Suprapubic skin (tissue), 4 donors: ENCODE data around the gene DLG1. TPM values are rescaled to one million over a fixed set of nuclear protein-coding genes. Genes with fewer than 3 reads are reported as not detected.
"Not testable (repeated sequence)": the region's sequence is repeated elsewhere in the genome, so short reads cannot be mapped to it uniquely, and the experiment has no call there.

Source experiments
- DNase-seq, 2 donors: peaks; one replicate each; pipeline ENCODE4 v3.0.0-alpha.2; 2019; ENCODE audit warnings: low spot score in 2 of 2
- H3K27ac ChIP-seq: fragments of 200-600 bp; sonication (generic); one replicate; pipeline ENCODE4 v1.5.1; 2019
- H3K27me3 ChIP-seq: fragments of 200-600 bp; sonication (generic); one replicate; pipeline ENCODE4 v1.5.1; 2019
- H3K36me3 ChIP-seq: fragments of 200-600 bp; sonication (generic); one replicate; pipeline ENCODE4 v1.5.1; 2019
- H3K4me1 ChIP-seq: fragments of 200-600 bp; sonication (generic); one replicate; pipeline ENCODE4 v1.5.1; 2019
- H3K4me3 ChIP-seq: fragments of 200-600 bp; sonication (generic); one replicate; pipeline ENCODE4 v1.5.1; 2019; ENCODE audit warnings: mild to moderate bottlenecking
- H3K9me3 ChIP-seq: fragments of 200-600 bp; sonication (generic); one replicate; pipeline ENCODE4 v1.5.1; 2019
- EP300 ChIP-seq: sonication (generic); formaldehyde crosslinking; IDR thresholded peaks from one replicate; pipeline ENCODE4 v1.6.1; 2017; ENCODE audit warnings: antibody characterized with exemption
- POLR2A ChIP-seq, 2 donors: fragments of 450-650 bp; IDR thresholded peaks; one replicate each; pipeline ENCODE4 v1.6.1; 2017; ENCODE audit warnings: antibody characterized with exemption in 2 of 2, mild to moderate bottlenecking in 2 of 2, moderate library complexity in 2 of 2
- POLR2AphosphoS5 ChIP-seq, 3 donors: sonication (generic); formaldehyde crosslinking; IDR thresholded peaks; one replicate each; pipeline ENCODE4 v1.6.1; 2017; ENCODE audit warnings: antibody characterized with exemption in 3 of 3
- WGBS: methylation state at CpG from one replicate; pipeline ENCODE4 v1.1.5; 2018; 5-methylcytosine and 5-hydroxymethylcytosine counted together
- total RNA-seq, 4 donors: library from RNA; depleted of rRNA; stranded (reverse); fragments of >200 nt; gene quantifications; one replicate each; pipeline ENCODE4 v1.1.0, GENCODE V29; 2016
- TF ChIP-seq, protein P1 (sequence below), 2 donors: fragments of 200-600 bp in 1 of 2; fragments of 450-650 bp in 1 of 2; sonication (generic) in 1 of 2; IDR thresholded peaks; one replicate each; pipeline ENCODE4 v1.5.1; 2016 to 2019; ENCODE audit warnings: antibody characterized with exemption in 2 of 2, mild to moderate bottlenecking in 1 of 2, moderate library complexity in 1 of 2

DLG1 gene
- total RNA-seq, 4 donors from 2014 or later = 86.2 to 140 (median 103) TPM

DNA sequence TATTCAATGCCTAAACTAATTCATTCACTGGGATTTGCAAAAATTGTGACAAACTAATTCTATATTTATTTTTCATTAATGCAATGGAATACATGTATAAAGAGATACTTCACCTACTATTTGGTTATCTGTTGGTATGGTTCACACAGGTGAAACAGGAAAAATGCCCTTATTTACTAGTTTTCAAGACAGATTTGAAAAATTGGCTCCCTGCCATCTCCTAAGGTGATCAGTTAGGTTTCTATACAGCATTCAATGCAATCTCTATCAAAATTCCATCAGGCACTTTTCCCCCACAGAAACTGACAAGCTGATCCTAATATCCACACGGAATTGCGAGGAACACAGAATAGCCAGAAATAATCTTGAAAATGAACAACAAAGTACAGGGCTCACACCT lies 101.1 kb downstream of the DLG1 start:
- 95% methylated on average over 2 of the region's 2 CpGs for WGBS
- no peaks in the 10 kb centered on the region for H3K4me1 ChIP-seq
- no peaks in the 10 kb centered on the region for H3K27me3 ChIP-seq
- no peaks in the 10 kb centered on the region for H3K36me3 ChIP-seq
- no peak overlapping the region for H3K27ac ChIP-seq
- no peaks in the 10 kb centered on the region for H3K9me3 ChIP-seq
- TF ChIP-seq POLR2A (IDR thresholded peaks at IDR 0.05) (no peak), POLR2AphosphoS5 (IDR thresholded peaks at IDR 0.05) (no peak), EP300 (no peak)
- TF ChIP-seq, protein P1, sequence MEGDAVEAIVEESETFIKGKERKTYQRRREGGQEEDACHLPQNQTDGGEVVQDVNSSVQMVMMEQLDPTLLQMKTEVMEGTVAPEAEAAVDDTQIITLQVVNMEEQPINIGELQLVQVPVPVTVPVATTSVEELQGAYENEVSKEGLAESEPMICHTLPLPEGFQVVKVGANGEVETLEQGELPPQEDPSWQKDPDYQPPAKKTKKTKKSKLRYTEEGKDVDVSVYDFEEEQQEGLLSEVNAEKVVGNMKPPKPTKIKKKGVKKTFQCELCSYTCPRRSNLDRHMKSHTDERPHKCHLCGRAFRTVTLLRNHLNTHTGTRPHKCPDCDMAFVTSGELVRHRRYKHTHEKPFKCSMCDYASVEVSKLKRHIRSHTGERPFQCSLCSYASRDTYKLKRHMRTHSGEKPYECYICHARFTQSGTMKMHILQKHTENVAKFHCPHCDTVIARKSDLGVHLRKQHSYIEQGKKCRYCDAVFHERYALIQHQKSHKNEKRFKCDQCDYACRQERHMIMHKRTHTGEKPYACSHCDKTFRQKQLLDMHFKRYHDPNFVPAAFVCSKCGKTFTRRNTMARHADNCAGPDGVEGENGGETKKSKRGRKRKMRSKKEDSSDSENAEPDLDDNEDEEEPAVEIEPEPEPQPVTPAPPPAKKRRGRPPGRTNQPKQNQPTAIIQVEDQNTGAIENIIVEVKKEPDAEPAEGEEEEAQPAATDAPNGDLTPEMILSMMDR (IDR thresholded peaks at IDR 0.05) = no peak
- H3K4me3 ChIP-seq = no peak overlapping the region
- DNase-seq = no peak

DNA sequence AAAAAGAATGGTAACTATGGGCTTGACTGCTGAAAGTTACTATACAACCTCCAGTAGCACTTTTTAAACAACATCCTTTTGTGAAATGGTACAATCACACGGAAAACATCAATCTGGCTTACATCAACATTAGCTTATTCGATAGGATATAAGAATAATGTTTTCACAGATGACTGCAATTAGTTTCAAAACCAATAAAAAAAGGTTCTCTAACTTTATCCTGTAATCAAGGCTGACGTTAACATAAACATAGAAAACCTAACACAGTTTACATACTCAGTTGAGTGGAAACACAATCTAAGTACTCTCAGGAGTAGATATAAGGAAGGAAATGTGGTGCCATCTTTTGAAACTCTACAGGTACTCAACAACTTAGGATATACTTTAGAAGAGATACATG lies 102.2 kb downstream of the DLG1 start:
- Histone ChIP-seq H3K36me3 (no peaks in the 10 kb centered on the region), H3K27me3 (no peaks in the 10 kb centered on the region), H3K9me3 (no peaks in the 10 kb centered on the region), H3K4me1 (no peaks in the 10 kb centered on the region), H3K27ac (no peak overlapping the region), H3K4me3 (no peak overlapping the region)
- 86% methylated on average over 3 of the region's 3 CpGs for WGBS
- TF ChIP-seq POLR2A (IDR thresholded peaks at IDR 0.05) (no peak), POLR2AphosphoS5 (IDR thresholded peaks at IDR 0.05) (no peak), EP300 (no peak)
- TF ChIP-seq, protein P1 (IDR thresholded peaks at IDR 0.05) = no peak
- DNase-seq = no peak

DNA sequence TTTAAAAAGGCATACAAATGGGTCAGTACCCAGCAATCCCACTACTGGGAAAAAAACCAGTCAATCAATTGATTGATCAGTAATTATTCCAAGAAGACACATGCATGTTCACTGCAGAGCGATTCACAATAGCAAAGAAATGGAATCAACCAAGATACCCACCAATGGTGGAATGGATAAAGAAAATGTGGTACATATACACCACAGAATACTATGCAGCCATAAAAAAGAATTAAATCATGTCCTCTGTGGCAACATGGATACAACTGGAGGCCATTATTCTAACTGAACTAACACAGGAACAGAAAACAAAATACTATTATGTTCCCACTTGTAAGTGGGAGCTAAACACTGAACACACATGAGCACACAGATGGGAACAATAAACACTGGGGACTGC lies 103.1 kb downstream of the DLG1 start:
- WGBS = 96% methylated on average over 1 of the region's 1 CpG
- Histone ChIP-seq H3K27ac (no peak overlapping the region), H3K36me3 (no peaks in the 10 kb centered on the region), H3K4me1 (no peaks in the 10 kb centered on the region), H3K27me3 (no peaks in the 10 kb centered on the region), H3K9me3 (no peaks in the 10 kb centered on the region), H3K4me3 (no peak overlapping the region)
- DNase-seq = no peak
- TF ChIP-seq EP300 (no peak), POLR2A (IDR thresholded peaks at IDR 0.05) (no peak), POLR2AphosphoS5 (IDR thresholded peaks at IDR 0.05) (no peak)
- TF ChIP-seq, protein P1 (IDR thresholded peaks at IDR 0.05) = no peak

DNA sequence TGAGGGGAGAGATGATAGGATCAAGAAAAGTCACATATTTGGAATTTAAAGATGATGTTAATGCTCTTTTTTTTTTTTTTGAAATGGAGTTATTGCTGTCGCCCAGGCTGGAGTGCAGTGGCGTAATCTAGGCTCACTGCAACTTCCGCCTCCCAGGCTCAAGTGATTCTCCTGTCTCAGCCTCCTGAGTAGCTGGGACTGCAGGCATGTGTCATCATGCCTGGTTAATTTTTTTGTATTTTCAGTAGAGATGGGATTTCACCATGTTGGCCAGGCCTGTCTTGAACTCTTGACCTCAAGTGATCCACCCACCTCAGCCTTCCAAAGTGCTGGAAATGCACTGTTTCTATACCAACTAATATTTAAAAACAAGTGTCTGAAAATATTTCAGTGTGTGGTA lies 104.7 kb downstream of the DLG1 start:
- not testable (repeated sequence) for H3K27me3 ChIP-seq, H3K4me3 ChIP-seq, H3K36me3 ChIP-seq, H3K4me1 ChIP-seq, H3K27ac ChIP-seq, H3K9me3 ChIP-seq, DNase-seq
- WGBS = 96% methylated on average over 3 of the region's 3 CpGs

GRCh38 chr3:197191897-197192296 lies 106.5 kb downstream of the DLG1 start:
- WGBS = 100% methylated on average over 2 of the region's 2 CpGs
- no peaks in the 10 kb centered on the region for H3K36me3 ChIP-seq

DNA sequence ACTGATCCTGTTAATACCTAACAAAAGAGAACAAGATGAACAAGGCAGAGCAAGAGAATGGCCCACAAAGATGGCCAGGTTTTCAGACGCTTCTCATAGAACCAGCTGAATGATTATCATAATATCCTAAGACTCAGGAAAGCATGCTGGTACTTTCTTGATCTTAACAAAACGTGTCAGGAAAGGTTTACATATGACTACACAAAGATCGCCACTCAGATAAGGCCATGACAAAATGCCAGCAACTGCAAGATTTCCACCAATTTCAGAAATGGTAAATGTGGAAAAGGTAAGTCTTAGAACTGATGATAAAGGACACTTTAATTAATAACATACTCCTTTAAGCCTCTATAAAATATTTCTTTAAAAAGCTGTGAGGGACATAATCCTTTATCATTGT lies 108.8 kb downstream of the DLG1 start:
- no peaks in the 10 kb centered on the region for H3K27me3 ChIP-seq
- WGBS = 44% methylated on average over 3 of the region's 3 CpGs
- TF ChIP-seq, protein P1 (IDR thresholded peaks at IDR 0.05) = no peak
- TF ChIP-seq POLR2AphosphoS5 (IDR thresholded peaks at IDR 0.05) (no peak), POLR2A (IDR thresholded peaks at IDR 0.05) (no peak), EP300 (no peak)

More at GRCh38 chr3:197191897-197192296, 106.5 kb downstream of the DLG1 start:
- TF ChIP-seq POLR2AphosphoS5 (IDR thresholded peaks at IDR 0.05) = no peak
- no peak for TF ChIP-seq EP300
- no peak for DNase-seq
- Histone ChIP-seq H3K4me3 (no peak overlapping the region), H3K9me3 (no peaks in the 10 kb centered on the region), H3K4me1 (no peaks in the 10 kb centered on the region), H3K27ac (no peak overlapping the region), H3K27me3 (no peaks in the 10 kb centered on the region)

More for the DNA sequence above, 108.8 kb downstream of the DLG1 start:
- H3K4me1 ChIP-seq = no peaks in the 10 kb centered on the region
- H3K27ac ChIP-seq = no peak overlapping the region
- DNase-seq = no peak
- no peaks in the 10 kb centered on the region for H3K36me3 ChIP-seq
- H3K9me3 ChIP-seq = no peaks in the 10 kb centered on the region
- H3K4me3 ChIP-seq = no peak overlapping the region
